Measurements from ENCODE around the gene NEGR1.

Gene NEGR1

GRCh38 chr1:72018562-72018961, 263.8 kb downstream of the NEGR1 start:
- no peak for DNase-seq

DNA sequence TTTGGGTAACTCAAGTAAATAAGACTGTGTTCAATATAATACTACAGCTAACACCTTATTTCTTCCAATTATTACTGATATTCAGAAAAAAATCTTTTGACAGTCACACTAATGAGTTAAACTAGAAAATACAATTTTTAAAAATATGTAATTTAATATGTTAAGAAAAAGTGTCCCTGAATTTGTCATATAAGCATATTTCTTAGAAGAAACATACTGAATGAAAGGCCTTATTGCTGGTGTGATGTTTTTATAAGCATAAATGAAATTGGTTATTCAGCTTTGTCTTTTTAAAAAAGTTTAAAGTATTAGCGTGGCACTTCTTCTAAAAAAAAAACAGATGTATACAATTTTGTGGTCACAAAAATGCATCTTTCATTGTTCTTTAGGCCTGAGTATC, 267.3 kb downstream of the NEGR1 start:
- DNase-seq, result no peak

DNA sequence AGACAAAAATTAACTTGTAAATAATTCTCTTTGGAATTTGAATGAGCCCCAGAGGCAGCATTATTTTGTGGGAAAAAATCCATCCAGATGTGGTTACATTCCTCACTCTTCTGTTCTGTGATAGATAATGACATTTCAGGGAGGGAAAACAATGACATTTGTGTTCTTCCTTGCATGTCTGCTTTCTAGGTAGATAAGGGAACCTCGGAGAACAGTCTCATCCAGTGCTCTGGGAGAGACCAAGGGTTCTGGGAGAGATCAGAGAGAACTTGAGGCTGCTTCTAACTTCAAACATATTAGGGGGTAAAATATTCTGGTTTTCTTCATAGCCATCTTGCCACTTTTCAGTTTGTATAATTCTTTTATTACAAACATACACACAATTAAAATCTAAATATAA, 269.2 kb downstream of the NEGR1 start:
- DNase-seq, result no peak

- DNase-seq, result no peak
Observed at GRCh38 chr1:72011721-72012120, 270.6 kb downstream of the NEGR1 start.

GRCh38 chr1:72010094-72010431, 272.3 kb downstream of the NEGR1 start:
- DNase-seq, result no peak

DNA sequence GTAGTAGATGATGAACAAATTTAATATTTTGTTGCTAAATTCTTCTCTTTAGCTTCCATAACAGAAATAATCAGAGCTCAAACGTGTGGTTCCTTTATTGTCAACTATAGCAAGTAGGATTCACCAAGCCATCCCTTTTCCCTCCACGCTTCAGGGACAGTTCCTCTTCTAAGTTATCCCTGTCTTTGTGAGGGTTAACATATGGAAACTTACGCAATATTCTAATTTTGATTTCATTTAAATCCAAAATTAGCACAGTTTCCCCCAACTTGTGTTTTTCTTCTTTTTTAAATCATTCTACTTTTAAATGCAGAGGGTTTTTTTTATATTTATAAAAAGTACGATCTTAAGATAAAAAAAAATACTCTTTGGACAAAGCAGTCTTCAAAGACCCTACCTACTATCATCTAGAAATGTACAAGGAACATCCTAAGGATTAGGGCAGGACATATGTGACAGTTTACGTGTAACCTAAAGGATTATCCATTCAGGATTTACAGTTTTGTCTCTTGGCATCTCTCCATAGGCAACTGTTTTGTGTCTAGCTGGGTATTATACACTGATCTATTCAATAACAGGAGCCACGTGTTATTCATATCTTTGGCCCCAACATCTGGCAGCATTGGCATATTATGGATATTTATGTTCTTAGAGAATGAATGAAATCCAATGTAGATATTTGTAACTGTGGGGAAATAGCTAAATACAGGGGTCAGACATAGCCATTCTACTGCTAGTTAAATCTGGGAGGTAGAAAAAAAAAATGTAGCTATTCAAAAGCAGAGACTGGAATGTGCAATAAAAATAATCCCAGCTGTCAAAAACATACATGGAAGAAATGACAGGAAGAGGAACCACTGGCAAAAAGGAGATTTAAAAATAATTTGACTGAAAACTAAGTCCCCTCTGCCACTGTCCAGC, 272.9 kb downstream of the NEGR1 start:
- no peak for DNase-seq

- DNase-seq, result no peak
Observed at GRCh38 chr1:72007312-72007711, 275.0 kb downstream of the NEGR1 start.

GRCh38 chr1:72006092-72006491, 276.2 kb downstream of the NEGR1 start:
- DNase-seq, result no peak

DNA sequence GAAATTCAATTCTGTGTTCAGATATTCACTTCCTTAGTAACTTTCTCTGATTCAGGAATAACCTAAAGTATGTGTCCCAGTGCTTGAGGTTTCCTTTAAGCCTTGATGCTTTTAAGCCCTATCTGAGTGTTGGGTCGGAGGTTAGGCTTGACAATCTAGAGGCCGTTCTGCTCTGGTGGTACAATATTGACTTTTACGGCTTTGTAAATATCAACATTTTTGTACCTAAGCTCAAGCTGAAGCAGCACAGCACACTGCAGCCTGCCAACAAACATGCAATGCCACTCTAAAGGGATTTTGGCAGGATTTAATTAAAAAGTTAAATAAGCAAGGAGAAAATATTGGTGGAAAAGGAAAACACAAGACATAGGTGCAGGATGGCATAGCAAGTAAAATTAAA, 279.2 kb downstream of the NEGR1 start:
- no peak for DNase-seq

- DNase-seq, result no peak
Observed at GRCh38 chr1:72000809-72001208, 281.5 kb downstream of the NEGR1 start.

DNA sequence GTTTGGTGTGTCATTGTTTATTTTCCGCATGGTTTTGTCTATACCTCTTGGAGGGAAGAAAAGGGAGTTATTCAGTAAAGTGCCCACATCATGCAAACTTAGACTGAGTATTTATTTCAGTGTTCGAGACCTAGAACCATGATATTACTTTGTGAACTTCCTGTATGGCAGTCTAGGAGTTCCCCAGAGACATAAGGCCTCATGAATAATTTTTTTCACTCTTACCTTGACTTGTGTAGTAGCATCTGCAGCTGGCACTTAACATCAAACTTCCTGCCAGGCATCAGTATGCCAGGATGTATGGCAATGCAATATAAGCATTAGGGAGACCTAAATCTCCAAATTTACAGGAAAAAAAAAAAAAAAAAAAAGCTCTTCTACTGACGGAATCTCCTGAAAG, 287.7 kb downstream of the NEGR1 start:
- no peak for DNase-seq

DNA sequence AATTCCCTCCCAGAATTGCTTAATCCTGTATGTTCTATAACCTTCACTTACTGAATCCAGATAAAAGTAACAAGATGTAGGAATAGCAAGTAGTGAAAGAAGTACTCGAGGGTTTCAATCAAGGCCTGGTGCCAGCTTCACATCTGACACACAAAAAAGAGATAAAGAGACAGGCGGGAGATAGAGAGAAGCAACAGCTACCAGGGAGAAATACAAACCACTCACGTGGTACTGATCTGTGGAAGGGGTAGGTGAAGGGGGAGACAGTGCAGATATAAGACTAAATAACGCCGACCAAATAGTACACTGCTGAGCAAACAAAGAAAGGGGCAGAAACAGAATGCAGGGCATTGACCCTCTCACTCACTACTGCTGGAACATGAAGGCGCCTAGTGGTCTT, 295.2 kb downstream of the NEGR1 start:
- no peak for DNase-seq

DNA sequence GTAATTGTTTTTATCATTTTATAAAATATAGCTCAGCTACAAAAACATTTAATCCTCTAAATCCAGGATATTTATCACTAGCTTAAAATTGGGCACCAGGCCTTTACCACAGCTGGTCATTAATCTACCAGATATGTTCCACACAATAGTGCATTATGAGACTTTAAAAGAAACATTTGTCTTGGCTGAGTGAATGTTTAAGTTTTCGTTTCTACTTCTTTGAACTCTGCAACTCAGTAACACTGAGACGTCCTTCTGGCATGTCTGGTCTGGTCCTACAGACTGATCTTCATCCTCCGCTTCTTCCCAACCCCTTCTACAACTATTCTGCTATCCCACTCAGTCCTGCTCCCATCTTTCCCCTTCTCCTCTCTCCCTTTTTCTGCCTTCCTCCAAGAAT, 296.2 kb downstream of the NEGR1 start:
- DNase-seq, result no peak

- no peak for DNase-seq
Observed at GRCh38 chr1:71980556-71980955, 301.8 kb downstream of the NEGR1 start.

DNA sequence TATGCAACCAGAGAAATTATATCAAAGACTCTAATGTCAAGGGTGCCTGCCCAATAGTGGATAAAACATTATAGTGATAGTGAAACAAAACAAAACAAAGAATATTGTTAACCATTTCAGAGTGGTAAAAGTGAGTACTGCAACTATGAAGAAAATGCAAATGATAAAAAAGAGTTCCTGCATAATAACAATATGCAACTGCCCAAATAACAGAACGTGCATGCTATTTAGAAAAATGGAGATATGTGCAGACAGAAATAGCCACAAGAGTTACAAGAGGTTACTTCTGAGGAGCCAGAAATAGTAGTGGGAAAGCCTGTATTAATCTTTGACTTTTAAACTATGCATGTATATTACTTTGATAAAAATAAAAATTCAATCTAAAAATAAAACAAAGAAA, 302.5 kb downstream of the NEGR1 start:
- no peak for DNase-seq

- DNase-seq, result no peak
Observed at GRCh38 chr1:71967670-71968069, 314.7 kb downstream of the NEGR1 start.

DNA sequence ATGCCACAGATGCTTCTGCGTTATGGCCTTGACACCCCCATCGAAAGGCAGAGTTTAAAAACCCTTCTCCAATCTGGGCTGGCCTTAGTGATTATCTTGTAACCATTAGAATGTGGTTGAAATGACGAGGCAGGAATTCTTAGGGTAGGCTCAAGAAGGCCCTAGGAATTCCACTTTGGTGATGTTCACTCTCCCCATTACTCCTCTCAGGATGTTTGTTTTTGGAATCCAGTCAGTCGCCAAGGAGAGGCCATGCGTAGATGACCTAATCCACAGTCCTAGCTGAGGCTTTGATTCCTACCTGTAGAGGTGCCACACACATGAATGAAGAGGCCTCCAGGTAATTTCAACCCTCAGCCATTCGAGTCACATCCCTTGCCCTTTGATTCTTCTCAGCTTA, 318.2 kb downstream of the NEGR1 start:
- no peak for DNase-seq

GRCh38 chr1:71956613-71957285, 325.6 kb downstream of the NEGR1 start:
- DNase-seq, result peak; percentile 15

DNA sequence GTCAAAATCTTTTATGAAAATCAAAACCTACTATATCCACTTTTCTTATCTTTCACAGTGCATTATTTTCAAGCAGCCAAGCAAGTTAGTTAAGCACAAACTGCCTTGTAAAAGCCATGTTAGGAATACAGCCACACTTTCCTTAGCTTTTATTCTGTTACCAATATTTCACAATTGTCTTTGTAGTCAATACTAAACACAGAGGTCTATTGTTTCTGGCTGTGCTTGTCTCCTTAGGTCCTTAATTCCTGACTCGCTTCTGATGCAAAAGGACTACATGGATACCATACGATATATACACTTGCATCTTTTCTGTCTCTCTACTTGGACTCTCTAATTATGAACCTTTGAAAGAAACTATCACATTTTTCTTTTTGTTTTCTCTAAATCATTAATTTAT, 331.8 kb downstream of the NEGR1 start:
- DNase-seq, result no peak

GRCh38 chr1:71949681-71950080, 332.7 kb downstream of the NEGR1 start:
- no peak for DNase-seq

DNA sequence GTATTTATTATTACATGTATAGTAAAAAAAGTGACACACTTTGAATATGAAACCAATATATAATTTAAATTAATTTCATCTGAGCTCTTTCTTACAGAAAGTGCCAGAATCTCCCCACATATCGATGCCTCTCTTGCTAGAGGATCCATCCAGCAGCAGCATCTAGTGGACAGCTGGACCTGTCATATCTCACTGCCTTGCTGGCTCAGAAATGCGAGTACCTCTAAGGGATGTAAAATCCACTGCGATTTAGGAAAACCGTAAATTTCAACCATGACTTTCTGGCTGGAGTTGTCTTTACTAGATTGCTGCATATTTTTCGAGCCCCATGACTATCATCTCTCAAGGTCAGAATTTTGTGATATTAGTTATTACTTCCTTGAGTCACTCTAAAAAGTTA, 333.8 kb downstream of the NEGR1 start:
- no peak for DNase-seq

DNA sequence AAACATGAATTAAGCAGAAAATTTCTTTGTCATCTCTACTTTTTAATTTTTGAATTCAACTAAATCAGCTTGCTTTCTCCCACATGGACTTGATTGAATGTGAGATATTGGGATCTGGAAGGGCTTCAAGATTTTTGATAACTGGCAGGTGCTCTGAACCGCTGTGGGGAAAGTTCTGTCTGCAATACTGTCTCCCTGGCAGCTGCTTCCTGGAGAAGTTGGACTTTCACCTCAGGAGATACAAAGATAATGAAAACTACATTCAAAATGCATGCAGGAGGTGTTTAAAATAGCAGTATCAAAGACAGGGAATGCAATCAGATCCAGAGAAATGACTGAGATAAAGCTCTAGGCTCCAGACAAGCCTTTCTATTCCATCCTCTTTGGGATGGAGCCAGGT, 338.3 kb downstream of the NEGR1 start:
- DNase-seq, result no peak

GRCh38 chr1:71940261-71940660, 342.1 kb downstream of the NEGR1 start:
- DNase-seq, result no peak

DNA sequence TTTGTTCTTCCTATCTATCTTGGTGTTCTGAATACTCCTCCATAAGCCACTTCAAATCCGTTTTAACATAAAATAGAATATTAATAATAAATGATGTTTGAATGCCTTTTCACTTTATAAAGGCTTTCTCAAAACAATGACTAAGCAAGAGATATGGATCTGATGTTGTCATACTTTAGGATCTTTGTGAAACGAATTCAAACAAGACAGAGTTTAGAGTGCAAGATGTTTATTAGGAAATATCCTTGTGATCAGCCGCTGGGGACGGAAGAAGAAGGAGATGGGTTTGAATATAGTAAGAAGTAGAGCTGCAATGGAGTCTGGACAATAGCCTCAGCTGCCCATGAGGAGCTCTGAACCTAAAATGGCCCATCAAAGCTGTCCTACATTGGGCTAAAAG, 351.8 kb downstream of the NEGR1 start:
- DNase-seq, result no peak

Data from midbrain (tissue), 1 donor.